GM21717 (cell line): ENCODE results near the gene SHB.

Experiments used
- ATAC-seq: cut with Tn5 transposase; IDR thresholded peaks from one replicate; pipeline ENCODE4 v1.9.1; 2021; ENCODE audit warnings: mild to moderate bottlenecking, moderate library complexity; ENCODE audit not compliant: unreplicated experiment

Gene SHB

GRCh38 chr9:37923118-37923795 lies 145.8 kb downstream of the SHB start:
- ATAC-seq = no peak

GRCh38 chr9:37922363-37923117 lies 146.5 kb downstream of the SHB start:
- no peak for ATAC-seq

GRCh38 chr9:37921546-37922300 lies 147.3 kb downstream of the SHB start:
- no peak for ATAC-seq

GRCh38 chr9:37921168-37921510 lies 147.9 kb downstream of the SHB start:
- ATAC-seq = no peak

- ATAC-seq = no peak
Measured at GRCh38 chr9:37920471-37921167, 148.4 kb downstream of the SHB start.

GRCh38 chr9:37919956-37920335 lies 149.1 kb downstream of the SHB start:
- no peak for ATAC-seq

- no peak for ATAC-seq
Measured at GRCh38 chr9:37919246-37919955, 149.6 kb downstream of the SHB start.

- no peak for ATAC-seq
Measured at GRCh38 chr9:37918665-37919170, 150.3 kb downstream of the SHB start.

GRCh38 chr9:37917801-37918664 lies 151.0 kb downstream of the SHB start:
- no peak for ATAC-seq

GRCh38 chr9:37917313-37917731 lies 151.7 kb downstream of the SHB start:
- no peak for ATAC-seq

- ATAC-seq = no peak
Measured at GRCh38 chr9:37916471-37917312, 152.3 kb downstream of the SHB start.

- ATAC-seq = no peak
Measured at GRCh38 chr9:37915911-37916470, 153.0 kb downstream of the SHB start.

- no peak for ATAC-seq
Measured at GRCh38 chr9:37914701-37915358, 154.2 kb downstream of the SHB start.

GRCh38 chr9:37914154-37914551 lies 154.9 kb downstream of the SHB start:
- no peak for ATAC-seq

- peak; percentile 59 for ATAC-seq
Measured at GRCh38 chr9:37913480-37914153, 155.4 kb downstream of the SHB start.

GRCh38 chr9:37911271-37911681 lies 157.8 kb downstream of the SHB start:
- ATAC-seq = no peak

- ATAC-seq = no peak
Measured at GRCh38 chr9:37910271-37910670, 158.8 kb downstream of the SHB start.
